Skin epidermis (tissue), 12 donors: ENCODE data around the gene FCGR1A.
"Not testable (repeated sequence)": the region's sequence is repeated elsewhere in the genome, so short reads cannot be mapped to it uniquely, and the experiment has no call there.

Experiments
- H3K27ac ChIP-seq, 21 experiments: fragments of 200-600 bp; sonication (generic) in 11 of 21; one replicate each; pipeline ENCODE4 v1.5.0; 2020; ENCODE audit warnings: mild to moderate bottlenecking in 3 of 21, inconsistent platforms in 2 of 21, moderate library complexity in 2 of 21
- H3K4me3 ChIP-seq, 7 experiments: fragments of 200-600 bp; sonication (generic) in 2 of 7; one replicate each; pipeline ENCODE4 v1.5.0; 2020; ENCODE audit warnings: inconsistent platforms in 2 of 7, mild to moderate bottlenecking in 2 of 7, moderate library complexity in 1 of 7

FCGR1A gene

GRCh38 chr1:149782600-149782999 is at the start of gene FCGR1A:
TSS of gene FCGR1A (plus strand) at chr1:149782694. CDS start at chr1:149782744, 50 bp downstream.
- H3K27ac ChIP-seq, H3K4me3 ChIP-seq: not testable (repeated sequence)

- H3K4me3 ChIP-seq, H3K27ac ChIP-seq: not testable (repeated sequence)
Observed at GRCh38 chr1:149732781-149733180, 49.7 kb upstream of the FCGR1A start.

- H3K4me3 ChIP-seq, H3K27ac ChIP-seq: not testable (repeated sequence)
Observed at GRCh38 chr1:149734692-149735091, 47.8 kb upstream of the FCGR1A start.

- not testable (repeated sequence) for H3K27ac ChIP-seq
- H3K4me3 ChIP-seq = peak overlapping the region in 1 of 7 experiments; percentile 13
Observed at GRCh38 chr1:149740148-149740581, 42.3 kb upstream of the FCGR1A start.

GRCh38 chr1:149740590-149741230 is 41.8 kb upstream of the FCGR1A start:
- H3K27ac ChIP-seq, H3K4me3 ChIP-seq: not testable (repeated sequence)

GRCh38 chr1:149741914-149742313 is 40.6 kb upstream of the FCGR1A start:
- H3K4me3 ChIP-seq, H3K27ac ChIP-seq: not testable (repeated sequence)

GRCh38 chr1:149746463-149747356 is 35.8 kb upstream of the FCGR1A start:
- H3K4me3 ChIP-seq = not testable (repeated sequence)
- peak overlapping the region in 1 of 21 experiments; percentile 8 for H3K27ac ChIP-seq

- H3K27ac ChIP-seq = not testable (repeated sequence)
Observed at GRCh38 chr1:149747359-149748143, 34.9 kb upstream of the FCGR1A start.

GRCh38 chr1:149748144-149748500 is 34.4 kb upstream of the FCGR1A start:
- H3K4me3 ChIP-seq, H3K27ac ChIP-seq: not testable (repeated sequence)

More at GRCh38 chr1:149747359-149748143, 34.9 kb upstream of the FCGR1A start:
- not testable (repeated sequence) for H3K4me3 ChIP-seq

- H3K4me3 ChIP-seq, H3K27ac ChIP-seq: not testable (repeated sequence)
Observed at GRCh38 chr1:149750562-149750961, 31.9 kb upstream of the FCGR1A start.

GRCh38 chr1:149752186-149752585 is 30.3 kb upstream of the FCGR1A start:
- H3K4me3 ChIP-seq, H3K27ac ChIP-seq: not testable (repeated sequence)

GRCh38 chr1:149753466-149753865 is 29.0 kb upstream of the FCGR1A start:
- H3K27ac ChIP-seq, H3K4me3 ChIP-seq: not testable (repeated sequence)

- not testable (repeated sequence) for H3K4me3 ChIP-seq
Observed at GRCh38 chr1:149755294-149755693, 27.2 kb upstream of the FCGR1A start.

GRCh38 chr1:149762294-149762693 is 20.2 kb upstream of the FCGR1A start:
- H3K27ac ChIP-seq, H3K4me3 ChIP-seq: not testable (repeated sequence)

More at GRCh38 chr1:149755294-149755693, 27.2 kb upstream of the FCGR1A start:
- H3K27ac ChIP-seq = not testable (repeated sequence)

- H3K27ac ChIP-seq, H3K4me3 ChIP-seq: not testable (repeated sequence)
Observed at GRCh38 chr1:149764087-149764800, 18.2 kb upstream of the FCGR1A start.

GRCh38 chr1:149766241-149766640 is 16.3 kb upstream of the FCGR1A start:
- not testable (repeated sequence) for H3K4me3 ChIP-seq, H3K27ac ChIP-seq

- H3K27ac ChIP-seq, H3K4me3 ChIP-seq: not testable (repeated sequence)
Observed at GRCh38 chr1:149769216-149769615, 13.3 kb upstream of the FCGR1A start.

GRCh38 chr1:149770661-149771060 is 11.8 kb upstream of the FCGR1A start:
- H3K4me3 ChIP-seq = not testable (repeated sequence)

GRCh38 chr1:149771653-149772425 is 10.7 kb upstream of the FCGR1A start:
- not testable (repeated sequence) for H3K4me3 ChIP-seq, H3K27ac ChIP-seq

More at GRCh38 chr1:149770661-149771060, 11.8 kb upstream of the FCGR1A start:
- not testable (repeated sequence) for H3K27ac ChIP-seq
